ENCODE data around the gene CCDC40.
"Not testable (repeated sequence)": the region's sequence is repeated elsewhere in the genome, so short reads cannot be mapped to it uniquely, and the experiment has no call there.

CCDC40 gene, protein sequence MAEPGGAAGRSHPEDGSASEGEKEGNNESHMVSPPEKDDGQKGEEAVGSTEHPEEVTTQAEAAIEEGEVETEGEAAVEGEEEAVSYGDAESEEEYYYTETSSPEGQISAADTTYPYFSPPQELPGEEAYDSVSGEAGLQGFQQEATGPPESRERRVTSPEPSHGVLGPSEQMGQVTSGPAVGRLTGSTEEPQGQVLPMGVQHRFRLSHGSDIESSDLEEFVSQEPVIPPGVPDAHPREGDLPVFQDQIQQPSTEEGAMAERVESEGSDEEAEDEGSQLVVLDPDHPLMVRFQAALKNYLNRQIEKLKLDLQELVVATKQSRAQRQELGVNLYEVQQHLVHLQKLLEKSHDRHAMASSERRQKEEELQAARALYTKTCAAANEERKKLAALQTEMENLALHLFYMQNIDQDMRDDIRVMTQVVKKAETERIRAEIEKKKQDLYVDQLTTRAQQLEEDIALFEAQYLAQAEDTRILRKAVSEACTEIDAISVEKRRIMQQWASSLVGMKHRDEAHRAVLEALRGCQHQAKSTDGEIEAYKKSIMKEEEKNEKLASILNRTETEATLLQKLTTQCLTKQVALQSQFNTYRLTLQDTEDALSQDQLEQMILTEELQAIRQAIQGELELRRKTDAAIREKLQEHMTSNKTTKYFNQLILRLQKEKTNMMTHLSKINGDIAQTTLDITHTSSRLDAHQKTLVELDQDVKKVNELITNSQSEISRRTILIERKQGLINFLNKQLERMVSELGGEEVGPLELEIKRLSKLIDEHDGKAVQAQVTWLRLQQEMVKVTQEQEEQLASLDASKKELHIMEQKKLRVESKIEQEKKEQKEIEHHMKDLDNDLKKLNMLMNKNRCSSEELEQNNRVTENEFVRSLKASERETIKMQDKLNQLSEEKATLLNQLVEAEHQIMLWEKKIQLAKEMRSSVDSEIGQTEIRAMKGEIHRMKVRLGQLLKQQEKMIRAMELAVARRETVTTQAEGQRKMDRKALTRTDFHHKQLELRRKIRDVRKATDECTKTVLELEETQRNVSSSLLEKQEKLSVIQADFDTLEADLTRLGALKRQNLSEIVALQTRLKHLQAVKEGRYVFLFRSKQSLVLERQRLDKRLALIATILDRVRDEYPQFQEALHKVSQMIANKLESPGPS

DNA sequence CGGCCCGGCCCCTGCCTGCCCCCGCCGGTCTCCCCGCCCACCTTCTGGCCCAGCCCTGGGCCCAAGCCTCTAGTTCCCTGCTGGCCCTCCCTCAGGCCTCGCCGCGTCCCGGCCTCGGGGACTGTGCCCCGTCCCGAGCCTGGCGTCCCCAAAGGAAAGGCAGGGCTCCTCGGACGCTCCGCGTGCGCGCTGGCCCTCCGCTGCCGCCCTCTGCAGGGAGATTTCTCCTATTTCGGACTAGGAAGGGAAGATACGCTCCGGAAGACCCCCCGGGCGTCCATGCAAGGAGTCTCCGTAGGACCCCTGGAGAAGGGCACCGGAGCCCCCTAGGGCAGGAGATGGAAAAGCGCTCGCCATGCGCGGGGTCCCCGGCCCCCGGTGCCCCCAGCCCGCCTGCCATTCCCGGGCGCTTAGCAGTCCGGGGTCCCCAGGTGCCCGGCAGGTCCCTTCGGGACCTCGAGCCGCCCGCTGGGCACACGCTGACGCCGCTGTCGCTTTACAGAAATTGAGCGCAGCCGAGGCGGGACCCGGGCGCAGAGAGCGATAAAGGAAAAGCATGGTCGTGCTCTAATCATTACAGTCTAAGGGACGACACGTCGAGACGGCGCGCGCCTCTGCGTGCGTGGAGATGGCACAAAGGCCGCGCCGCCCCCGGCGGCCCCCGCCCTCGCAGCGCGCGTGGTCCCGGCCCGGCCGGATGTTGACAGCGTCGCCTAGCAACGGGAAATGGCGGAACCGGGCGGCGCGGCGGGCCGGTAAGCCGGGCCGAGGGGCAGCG, at the start of gene CCDC40:
TSS of gene CCDC40 (plus strand) at position 706 of the 778 bp plus-strand sequence. CDS start at position 727, 21 bp downstream.
- DNase-seq (ENCODE audit: low read depth): peak; percentile 65

DNA sequence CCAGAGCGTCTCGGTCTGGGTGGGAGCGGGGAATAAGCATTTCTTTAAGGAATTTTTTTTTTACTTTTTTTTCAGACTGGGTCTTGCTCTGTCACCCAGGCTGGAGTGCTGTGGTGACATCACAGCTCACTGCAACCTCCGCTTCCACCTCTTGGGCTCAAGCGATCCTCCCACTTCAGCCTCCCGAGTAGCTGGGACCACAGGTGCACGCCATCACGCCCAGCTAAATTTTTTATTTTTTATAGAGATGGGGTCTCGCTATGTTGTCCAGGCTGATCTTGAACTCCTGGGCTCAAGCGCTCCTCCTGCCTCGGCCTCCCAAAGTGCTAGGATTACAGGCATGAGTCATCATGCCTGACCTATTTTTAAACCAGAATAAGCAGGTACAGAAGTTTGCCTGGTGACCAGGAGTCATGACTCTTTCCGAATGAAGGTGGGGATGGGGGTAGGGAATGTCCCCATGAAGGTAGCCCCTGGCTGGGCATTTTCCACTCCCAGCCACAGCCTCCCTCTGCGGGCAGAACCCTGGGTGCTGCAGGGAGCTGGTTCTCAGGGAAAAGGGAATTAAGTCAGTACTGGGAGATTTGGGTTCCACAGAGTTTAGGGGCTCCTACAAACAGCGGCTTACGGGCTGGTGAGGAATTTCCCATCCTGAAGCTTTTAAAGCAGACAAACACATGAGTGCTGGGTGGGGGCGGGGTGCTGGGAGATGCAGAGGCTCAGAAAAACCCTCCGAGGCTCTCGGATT, 49.1 kb upstream of the CCDC40 start:
- no peak for DNase-seq (ENCODE audit: low read depth)

DNA sequence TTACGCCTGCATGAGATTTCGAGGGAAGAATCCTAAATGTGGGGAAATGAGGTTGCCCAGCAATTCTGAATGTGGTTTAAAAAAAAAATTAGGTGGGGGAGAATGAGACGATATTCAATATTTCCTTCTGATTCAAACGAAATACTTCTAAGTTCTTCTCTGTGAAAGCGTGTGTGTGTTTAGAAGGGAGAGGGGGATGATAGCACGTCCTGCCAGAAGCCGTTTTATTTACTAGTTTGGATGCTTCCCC, 48.6 kb upstream of the CCDC40 start:
- no peak for DNase-seq (ENCODE audit: low read depth)

DNA sequence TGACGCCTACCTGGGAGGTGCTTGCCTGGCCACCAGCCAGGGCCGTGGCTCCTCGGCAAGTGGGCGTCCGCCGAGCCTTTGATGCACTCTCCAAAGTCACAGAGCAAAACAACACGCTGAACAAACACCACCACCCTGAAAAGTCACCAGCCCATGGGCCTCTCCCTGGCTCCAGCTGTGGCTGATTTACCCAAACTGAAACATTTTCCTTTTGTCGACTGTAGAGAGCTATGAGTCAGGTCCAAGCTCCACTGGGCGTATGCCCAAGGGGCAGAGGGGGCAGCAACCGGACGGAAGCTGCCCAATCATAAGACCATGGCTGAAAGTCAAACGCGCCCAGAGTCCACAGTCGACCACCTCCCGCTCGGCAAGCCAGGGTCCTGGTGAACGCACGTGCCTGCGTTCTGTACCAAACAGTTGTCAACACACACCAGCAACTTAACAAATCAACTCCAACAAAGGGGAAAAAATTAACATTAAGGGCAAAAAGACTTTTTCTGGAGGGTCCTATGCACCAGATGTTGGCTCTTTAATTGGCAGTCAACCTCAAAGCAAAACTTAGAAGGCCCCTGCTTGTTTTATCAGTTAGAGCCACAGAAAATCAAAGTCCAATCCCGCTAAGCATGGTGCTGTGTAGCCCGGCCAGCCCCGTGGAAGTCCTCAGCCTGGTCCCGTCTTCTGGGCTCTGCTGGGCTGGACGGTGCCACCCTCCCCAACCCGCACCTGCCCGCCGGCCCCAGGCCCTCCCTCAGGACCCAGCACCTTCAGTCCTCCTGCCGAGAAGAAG, 48.1 kb upstream of the CCDC40 start:
- no peak for DNase-seq (ENCODE audit: low read depth)

DNA sequence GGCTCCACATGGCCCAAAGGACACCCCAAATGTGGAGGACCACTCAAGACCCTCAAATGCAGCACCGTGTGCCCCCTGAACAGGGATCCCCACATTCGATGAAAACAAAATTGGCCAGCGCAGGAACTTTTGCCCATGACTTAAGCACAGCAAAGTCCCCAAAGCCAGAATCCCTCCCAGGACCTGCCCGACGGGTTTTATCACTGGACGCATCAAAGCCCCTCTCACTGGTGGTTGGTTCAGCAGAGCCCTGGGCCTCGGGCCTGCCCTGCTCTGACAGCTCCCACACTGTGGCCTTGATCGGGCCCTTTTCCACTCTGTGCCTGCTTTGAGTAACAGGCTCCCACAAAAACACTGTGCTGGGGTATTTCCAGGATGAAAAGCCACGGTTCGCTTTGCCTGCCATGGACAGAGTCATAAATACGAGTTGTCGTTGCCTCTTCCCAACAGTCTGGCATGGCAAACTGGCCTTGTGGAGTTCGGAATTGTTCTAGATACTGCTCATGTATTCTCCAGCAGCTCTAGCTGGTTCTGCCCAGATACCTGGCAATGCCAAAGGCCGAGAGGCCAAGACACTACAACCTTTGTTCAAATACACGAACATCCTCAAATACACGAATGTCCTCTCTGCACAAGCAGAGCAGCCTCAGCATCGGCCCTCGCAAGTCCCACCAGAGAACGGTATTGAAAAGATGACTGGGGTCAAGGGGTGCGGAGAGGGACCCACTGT, 47.2 kb upstream of the CCDC40 start:
- no peak for DNase-seq (ENCODE audit: low read depth)

DNA sequence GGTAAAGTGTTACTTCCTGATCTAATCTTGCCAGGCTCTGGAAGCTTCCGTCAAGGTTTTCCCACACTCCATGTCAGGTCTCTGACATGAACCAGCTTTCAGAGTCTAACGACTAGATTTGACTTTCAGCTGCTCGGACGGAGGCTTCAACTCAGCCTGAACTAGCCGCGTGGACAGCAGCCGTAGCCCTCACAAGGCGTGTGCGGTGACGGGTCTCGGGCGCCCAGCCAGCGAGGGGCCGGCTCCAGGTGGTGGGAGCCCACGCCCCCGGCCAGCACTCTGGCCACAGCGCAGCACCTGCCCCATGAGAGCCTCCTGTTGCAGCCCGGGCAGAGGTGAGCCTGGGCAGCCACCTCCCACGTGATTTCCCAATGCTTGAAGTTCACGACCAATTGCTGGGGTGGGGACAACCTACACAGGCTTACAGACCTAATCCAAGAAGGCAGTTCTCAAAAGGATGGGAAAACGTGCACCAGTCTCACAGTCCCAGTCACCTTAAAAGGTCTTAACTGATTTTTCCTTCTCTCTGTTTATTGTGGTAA, 46.3 kb upstream of the CCDC40 start:
- no peak for DNase-seq (ENCODE audit: low read depth)

DNA sequence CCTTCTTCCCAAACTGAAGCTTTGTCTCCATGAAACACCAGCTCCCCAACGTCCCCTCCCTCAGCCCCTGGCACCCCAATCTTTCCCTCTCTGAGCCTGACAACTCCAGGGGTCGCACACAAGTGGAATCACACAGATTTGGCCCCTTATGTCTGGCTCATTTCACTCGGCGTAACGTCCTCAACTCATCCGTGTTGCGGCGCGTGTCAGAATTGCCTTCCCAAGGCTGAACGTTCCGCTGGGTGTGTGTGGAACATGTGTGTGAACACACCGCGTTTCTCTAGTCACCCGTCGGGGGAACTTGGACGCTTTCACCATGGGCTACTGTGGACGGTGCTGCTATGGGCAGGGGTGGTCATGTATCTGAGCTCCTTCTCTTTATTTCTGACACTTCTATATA, 45.7 kb upstream of the CCDC40 start:
- DNase-seq (ENCODE audit: low read depth): no peak

DNA sequence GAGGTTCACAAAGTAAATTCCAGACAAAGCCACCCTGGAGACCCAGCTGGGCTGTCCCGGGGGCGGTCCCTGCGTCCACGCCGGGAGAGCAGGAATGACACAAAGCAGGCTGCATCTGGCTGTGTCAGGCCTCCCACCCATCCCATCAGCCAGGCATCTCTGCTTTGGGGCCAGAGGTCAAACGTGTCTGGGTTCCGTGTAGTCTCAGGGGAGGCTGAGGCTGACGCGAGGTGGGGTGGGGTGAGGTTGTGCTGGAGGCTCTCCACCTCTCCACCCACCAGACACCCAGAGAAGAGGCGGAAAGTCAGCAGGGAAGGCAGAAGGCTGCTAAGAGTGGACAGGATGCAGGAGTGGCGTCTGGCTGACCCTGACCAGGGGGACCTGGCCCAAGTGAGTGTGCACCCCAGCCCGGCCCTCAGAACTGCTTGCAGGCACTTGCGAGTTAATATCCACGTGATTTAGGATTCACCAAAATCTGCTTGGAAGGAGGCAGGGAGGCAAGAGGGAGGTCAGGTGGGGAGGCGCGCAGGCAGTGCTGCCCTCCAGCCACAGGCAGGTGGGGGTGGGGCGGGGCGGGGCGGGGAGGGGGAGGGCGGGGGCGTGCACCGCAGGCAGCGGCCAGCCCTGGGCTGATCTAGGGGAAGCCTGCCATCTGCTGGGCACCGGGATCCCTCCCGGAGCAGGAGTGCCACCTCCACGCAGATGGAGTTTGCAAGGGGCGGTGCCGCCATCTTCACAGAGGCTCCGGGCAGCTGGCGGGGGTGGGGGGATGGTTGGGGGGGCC, 45.1 kb upstream of the CCDC40 start:
- DNase-seq (ENCODE audit: low read depth): peak; percentile 68

DNA sequence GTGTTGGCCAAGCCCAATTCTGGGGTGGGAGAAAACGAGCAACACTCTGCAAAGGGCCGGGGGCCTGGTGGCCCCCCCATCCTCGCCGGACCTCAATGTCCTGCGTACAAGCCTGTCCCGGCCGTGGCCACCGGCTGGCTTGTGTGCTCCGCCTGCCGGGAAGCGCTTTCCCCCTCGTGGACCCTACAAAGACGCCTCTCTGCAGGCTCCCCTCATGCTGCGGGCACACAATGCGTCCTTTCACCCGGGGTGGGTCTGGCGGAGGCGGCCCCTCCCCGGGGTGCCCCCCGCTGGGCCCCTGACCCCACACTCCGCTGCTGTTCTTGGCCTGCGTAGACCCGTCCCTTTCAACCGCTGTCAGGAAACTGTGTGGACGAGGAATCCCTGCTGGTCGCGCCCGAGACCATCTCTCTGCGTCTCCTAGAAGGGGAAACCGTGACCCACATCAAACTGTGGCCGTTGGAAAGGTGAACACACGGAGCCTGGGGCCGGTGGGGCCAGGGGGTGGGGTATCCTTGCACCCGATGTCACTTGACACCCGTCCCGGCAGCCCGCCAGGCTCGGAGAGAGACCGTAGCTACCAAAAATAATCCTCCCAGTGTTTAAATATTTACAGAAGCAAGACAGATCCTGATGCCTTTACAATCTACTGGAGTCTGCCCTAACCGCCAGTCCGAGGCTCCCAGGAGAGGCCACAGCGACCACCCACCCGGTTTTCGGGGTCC, 44.4 kb upstream of the CCDC40 start:
- DNase-seq (ENCODE audit: low read depth): no peak

DNA sequence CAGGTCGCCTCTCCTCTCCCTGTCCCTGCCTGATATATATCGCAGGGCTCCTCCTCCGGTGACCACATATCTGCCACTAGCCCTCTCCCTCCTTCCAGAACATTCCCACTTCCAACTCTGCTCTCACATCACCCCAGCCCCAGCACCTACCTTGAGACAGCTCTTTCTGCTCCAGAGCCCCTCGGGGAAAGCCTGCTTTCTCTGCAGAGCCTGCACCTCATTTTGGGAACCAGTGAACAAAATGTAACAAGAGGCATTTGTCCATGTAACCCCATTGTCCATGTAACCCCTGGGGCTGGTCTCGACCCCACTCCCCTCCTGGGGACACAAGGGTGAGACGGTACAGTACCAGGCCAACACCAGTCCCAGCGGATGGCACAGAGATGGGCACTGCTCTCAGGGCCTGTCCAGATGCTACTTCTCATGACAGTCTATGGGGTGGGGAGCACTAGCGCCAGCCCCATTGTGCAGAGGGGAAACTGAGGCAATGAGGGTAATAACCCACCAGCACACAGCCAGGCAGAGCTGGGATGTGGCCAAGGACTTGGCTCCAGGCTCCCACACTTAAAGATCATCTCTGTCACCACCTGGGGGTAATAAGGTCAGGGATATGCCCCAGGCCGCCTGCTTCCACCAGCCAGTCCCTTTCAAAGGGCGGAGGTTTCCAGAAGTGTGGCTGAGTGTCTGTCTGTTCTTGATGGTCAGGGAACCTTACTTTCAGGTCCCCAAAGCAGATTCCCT, 43.6 kb upstream of the CCDC40 start:
- no peak for DNase-seq (ENCODE audit: low read depth)

DNA sequence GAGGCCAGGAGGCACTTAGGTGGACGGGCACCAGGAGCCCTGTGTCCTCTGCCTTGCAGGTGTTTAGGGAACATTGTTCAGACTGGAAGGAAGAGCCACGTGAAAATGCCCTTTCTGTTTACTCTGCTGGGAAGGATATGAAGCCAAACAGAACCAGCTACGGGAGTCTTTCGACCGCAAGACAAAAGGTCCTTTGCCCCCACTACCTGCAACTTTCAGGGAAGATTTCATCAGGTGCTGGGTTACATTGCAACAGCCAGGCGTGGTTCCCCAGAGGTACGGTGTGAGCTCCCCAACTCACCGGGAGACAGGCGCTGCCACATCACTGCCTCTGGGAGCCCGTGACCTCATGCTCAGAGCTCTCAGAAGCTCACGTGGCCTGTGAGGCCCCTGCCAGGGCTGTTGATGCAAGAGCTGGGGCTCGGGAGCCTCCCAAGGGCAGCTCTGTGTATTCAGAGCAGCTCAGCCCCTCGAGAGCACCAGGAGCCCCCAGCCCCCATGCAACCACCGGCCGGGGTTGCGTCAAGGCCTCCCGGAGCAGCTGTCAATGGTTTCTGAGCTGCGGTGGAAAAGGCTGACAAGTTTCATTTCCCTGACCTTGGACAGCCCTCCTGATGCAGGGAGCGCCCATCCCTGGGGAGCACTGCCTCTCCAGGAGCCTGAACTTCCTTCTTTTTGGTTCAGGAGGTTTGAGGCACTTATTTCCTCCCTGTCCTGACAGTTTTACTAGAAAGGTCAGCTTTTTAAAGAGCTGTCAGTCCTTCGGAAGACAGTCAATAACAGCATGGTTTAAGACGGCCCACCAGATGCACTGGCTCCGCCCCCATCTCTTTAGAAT, 42.8 kb upstream of the CCDC40 start:
- peak; percentile 30 for DNase-seq (ENCODE audit: low read depth)

DNA sequence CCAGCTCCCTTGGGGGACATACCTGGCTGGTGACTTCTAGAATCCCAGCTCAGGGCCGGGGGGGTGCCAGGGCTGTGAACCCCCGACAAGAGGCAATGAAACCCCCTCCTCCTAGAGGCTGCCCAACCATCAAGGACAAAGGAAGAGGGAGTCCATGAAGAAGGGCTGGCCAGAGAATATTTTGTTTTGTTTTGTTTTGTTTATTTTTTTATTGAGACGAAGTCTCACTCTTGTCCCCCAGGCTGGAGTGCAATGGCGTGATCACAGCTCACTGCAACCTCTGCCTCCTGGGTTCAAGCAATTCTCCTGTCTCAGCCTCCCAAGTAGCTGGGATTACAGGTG, 42.2 kb upstream of the CCDC40 start:
- not testable (repeated sequence) for DNase-seq (ENCODE audit: low read depth)

DNA sequence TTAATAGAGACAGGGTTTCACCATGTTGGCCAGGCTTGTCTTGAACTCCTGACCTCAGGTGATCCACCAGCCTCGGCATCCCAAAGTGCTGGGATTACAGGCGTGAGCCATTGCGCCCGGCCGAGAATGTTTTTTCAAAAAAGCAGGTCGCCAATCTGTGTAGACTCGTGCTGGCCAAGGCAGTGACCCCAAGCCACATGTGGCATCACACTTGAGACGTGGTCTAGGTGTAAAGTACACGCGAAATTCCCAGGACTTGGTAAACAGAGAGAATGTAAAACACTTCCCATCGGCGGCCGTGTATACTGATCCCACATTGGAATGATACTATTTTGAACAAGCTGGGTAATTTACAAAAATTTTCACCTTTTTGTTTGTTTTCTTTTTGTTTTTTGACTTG, 41.8 kb upstream of the CCDC40 start:
- DNase-seq (ENCODE audit: low read depth): no peak

DNA sequence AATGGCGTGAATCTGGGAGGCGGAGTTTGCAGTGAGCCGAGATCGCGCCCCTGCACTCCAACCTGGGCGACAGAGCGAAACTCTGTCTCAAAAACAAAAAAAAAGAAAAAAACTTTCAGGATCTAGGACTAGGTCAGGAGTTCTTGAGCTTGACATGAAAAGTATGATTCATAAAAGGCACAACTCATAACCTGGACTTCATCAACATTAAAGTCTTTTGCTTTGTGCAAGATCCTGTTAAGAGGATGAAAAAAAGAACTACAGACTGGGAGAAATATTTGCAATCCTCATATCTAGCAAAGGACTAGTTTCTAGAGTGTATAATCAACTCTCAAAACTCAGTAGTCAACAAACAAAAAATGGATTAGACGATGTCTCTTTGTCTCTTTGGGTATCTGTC, 40.7 kb upstream of the CCDC40 start:
- DNase-seq (ENCODE audit: low read depth): no peak

DNA sequence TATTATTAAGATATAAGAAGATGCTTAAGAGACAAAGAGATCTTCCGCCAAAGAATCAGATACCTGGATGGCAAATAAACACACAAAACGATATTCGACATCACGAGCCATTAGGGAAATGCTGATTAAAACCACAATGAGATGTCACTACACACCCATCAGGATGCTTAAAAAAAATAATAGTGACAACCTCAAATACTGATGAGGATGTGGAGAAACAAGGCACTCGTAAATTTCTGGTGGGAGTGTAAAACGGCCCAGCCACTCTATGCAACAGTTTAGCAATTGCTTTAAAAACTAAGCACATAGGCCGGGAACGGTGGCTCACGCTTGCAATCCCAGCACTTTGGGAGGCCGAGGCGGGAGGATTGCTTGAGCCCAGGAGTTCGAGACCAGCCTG, 40.2 kb upstream of the CCDC40 start:
- no peak for DNase-seq (ENCODE audit: low read depth)

DNA sequence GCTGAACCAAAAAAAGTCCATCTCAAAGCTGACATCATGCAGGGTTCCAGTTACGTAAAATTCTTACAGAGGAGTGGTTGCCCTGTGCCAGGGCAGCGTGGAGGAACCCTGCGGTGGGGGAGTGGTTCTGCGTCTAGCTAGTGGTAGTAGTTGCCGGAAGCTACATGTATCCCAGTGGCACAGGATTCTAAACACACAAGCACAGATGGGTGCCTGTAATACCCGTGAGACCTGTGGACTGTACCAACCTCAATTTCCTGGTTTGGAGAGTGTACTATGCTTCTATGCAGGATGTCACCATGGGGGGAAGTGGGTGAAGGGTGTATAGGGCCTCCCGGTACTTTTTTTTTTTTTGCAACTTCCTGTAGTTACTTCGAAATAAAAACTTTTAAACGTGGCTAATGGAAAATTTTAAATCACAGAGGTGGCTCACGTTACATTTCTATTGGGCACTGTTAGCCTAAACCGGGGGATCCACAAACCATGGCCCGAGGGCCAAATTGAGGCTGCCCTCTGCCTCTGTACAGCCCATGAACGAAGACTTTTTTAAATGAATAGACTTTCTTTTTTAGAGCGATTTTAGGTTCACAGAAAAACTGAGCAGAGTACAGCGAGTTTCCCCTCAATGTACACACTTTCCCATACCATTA, 39.3 kb upstream of the CCDC40 start:
- peak; percentile 32 for DNase-seq (ENCODE audit: low read depth)
